Amygdala (tissue), 56 donors: ENCODE measurements around the gene OGFR.
"Not testable (repeated sequence)": the region's sequence is repeated elsewhere in the genome, so short reads cannot be mapped to it uniquely, and the experiment has no call there.

ENCODE experiments used
- DNase-seq, 56 donors: peaks; one replicate each; lab custom pipeline; 2025; lab: John Stamatoyannopoulos, UW

Gene OGFR

GRCh38 chr20:62853304-62853703 lies 48.7 kb downstream of the OGFR start:
- not testable (repeated sequence) for DNase-seq

GRCh38 chr20:62854121-62854520 lies 49.5 kb downstream of the OGFR start:
- no peak for DNase-seq

DNA sequence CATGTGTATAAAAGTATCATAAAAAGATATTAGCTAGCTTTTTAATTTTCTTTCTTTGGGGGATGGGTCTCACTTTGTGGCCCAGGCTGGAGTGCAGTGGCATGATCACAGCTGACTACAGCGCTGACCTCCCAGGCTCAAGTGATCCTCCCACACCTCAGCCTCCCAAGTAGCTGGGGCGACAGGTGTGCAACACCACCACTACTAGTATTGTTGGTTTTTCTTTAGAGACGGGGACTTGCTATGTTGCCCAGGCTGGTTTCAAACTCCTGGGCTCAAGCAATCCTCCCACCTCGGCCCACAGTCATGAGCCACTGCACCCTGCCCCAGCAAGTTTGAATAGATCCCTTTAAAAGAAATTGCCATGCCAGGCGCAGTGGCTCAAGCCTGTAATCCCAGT lies 50.5 kb downstream of the OGFR start:
- DNase-seq: no peak

- no peak for DNase-seq
Observed at GRCh38 chr20:62856931-62857619, 52.4 kb downstream of the OGFR start.

GRCh38 chr20:62858058-62858830 lies 53.6 kb downstream of the OGFR start:
- peak in 31 of 56 donors; percentile 10 to 74 (median 44) for DNase-seq

GRCh38 chr20:62859721-62860120 lies 55.1 kb downstream of the OGFR start:
- no peak for DNase-seq

DNA sequence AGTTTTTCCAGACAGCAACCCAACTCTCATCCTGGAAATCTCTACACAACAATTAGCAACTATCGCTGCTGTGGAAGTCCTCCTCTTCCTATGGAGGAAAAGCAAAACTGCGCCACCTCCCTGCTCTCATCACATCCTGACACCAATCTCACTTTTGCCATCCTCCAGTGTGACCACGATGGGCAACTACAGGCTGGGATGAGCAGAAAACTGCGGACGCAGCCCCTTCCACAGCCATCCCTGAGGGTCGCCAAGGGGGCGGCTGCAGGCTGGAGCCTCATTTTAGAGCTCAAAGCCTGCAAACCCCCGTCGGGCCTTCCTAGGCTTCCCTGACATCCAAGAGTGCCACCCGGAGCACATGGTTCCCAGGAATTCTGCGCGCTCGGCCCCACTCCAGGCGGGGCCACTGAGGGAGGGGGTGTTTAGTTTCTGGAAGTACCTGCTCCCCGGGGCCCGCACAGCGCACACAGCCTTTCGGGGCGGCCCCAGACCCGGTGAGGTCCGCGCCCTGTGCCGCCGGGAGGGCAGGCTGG lies 55.8 kb downstream of the OGFR start:
- peak in 21 of 56 donors; percentile 9 to 61 (median 43) for DNase-seq

DNA sequence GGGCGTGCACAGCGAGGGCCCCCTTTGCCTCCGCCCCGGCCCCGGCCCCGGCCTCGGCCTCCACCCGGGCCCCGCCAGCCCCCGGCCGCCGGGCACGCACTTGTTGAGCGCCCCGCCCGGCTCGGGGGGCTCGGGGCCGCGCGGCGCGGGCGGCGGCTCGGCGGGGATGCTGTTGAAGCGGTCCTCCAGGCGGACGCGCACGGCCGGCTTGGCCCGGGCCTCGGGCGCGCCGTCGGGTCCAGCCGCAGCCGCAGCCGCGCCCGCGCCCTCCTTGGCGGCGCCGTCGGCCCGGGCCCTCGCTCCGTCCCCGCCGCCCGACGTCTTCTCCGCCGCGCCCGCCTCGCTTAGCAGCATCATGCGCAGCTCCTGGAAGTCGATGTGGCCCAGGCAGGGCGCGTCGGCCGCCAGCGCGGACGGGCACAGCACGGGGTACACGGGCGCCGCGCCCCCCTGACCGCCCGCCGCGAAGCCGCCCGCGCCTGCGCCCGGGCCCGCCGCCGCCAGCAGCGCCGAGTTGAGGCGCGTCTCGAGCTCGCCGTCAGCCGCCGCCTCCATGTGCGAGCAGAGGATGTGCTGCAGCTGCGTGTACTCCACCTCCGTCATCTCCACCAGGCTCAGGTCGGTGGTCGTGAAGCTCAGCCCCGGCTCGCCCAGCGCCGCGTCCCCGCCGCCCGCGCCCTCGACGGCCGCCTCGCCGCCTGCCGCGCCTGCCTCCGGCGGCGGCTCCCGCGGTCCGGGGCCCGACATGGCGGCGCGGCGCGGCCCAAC lies 56.5 kb downstream of the OGFR start:
- DNase-seq: peak in 3 of 56 donors; percentile 18 to 57 (median 36)

DNA sequence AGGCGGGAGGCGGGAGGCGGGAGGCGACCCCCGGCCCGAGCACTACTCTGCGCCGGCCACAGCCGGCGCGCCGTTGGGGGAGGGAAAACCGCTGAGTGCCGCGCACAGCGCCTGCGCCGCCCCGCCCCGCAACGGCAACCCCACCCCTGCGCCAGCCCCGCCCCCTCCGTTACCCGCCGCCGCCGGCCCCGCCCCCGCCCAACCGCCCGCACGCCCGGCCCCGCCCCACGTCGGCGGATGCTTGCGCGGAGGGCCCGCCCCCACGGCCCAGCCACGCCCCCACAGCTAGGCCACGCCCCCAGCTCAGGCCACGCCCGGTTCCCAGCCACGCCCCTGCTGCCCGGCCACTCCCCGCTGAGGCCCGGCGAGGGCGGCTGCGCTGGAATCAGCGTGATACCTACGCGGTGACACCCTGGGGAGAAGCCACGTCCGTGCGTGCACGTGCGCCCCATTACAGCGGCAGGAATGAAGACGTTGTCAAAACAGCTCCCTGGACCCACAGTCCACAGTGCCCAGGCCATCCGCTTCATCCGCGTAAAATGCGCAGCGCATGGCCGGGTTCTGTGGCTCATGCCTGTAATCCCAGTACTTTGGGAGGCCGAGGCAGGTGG lies 57.2 kb downstream of the OGFR start, which contains the start of gene TCFL5:
TSS of gene TCFL5 (minus strand) at position 97 of the 611 bp plus-strand sequence. CDS start 152 bp downstream, outside the sequence.
- peak; percentile 44 to 95 (median 85) for DNase-seq
